Adipose tissue (tissue), 3 donors: ENCODE results near the gene SLC19A3. TPM values are rescaled to one million over a fixed set of nuclear protein-coding genes. Genes with fewer than 3 reads are reported as not detected.

Experiments used
- H3K27ac ChIP-seq: one replicate; pipeline ENCODE4 v1.5.1; 2013; ENCODE audit warnings: low read depth, low read length
- WGBS, 3 donors: extraction: QIAGEN DNeasy Blood & Tissue Kit; methylation state at CpG; one replicate each; pipeline ENCODE4 v1.1.7; 2013; 5-methylcytosine and 5-hydroxymethylcytosine counted together
- polyA plus RNA-seq, 3 donors: library from polyadenylated mRNA; stranded (reverse); fragments of 200-250 nt; gene quantifications; one replicate each; pipeline ENCODE4 v1.2.3, GENCODE V29; 2013
- donor health status: healthy with polysubstance abuse.
- donor health status: Bipolar disorder and iron deficiency.
- donor health status: healthy.

Gene SLC19A3
- polyA plus RNA-seq, 3 donors = 2.1 to 114 (median 76.7) TPM

DNA sequence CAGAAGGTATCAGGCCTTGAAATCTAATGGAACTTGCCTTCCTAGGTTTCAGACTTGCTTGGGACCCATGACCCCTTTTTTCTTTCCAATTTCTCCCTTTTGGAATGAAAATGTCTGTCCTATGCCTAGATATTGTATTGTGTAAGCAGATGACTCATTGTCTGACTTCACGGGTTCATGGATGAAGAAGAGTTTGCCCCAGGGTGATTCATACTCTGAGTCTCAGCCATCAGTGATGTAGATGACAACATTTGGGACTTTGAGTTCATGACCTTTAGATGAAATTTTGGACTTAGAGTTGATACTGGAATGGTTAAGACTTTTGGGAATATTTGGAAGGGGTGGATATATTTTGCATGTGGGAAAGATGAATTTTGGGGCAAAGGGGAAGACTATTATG lies 62.4 kb downstream of the SLC19A3 start:
- 30 to 61% (median 32%) methylated on average over 1 of the region's 1 CpG for WGBS, 3 donors
- H3K27ac ChIP-seq = no peak overlapping the region

GRCh38 chr2:227654426-227654825 lies 63.4 kb downstream of the SLC19A3 start:
- WGBS, 3 donors = 39 to 58% (median 52%) methylated on average over 1 of the region's 1 CpG
- H3K27ac ChIP-seq = no peak overlapping the region

DNA sequence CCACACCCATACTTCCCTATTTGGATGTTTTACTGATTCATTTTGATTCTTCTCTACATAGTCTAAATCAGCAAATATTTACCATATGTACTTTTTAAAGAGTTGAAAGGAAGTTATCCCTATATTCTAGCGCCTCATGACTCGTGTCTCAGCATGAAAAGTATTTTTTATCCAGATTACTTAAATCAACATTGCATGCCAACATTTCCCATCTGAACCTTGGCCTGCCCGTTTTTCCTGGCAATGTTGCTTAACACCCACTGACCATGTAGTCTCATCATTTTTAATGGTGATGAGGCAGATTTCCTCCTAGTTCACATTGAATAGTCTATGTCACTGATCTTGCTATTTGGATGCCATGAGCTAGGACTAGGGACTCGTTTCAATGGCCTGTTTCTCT lies 64.4 kb downstream of the SLC19A3 start:
- 33 to 53% (median 37%) methylated on average over 4 of the region's 4 CpGs for WGBS, 3 donors

DNA sequence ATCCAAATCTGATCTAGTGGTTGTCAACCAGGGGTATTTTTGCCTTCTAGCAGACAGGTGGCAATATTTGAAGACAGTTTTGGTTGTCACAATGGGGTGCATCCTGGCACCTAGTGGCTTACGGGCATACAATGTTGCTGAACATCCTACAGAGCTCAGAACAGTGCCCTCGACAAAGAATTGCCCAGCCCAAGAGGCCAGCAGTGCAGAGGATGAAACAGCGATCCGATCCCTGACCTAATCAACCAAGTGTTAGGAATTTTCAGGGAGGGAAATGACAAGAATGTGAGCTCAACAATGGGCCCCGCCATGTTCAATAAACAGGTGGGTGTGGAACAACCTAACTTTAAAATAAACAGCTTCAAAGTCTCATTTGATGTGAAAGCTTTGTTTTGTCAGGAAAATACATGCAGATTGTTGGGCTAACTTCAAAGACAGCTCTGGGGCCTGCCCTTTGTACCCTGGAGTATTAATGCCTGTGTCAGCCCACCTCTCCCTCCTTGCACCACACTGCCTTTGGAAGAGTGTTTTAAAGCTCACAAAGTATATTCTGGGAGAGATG lies 73.8 kb downstream of the SLC19A3 start:
- WGBS, 3 donors = 57 to 87% (median 83%) methylated on average over 5 of the region's 5 CpGs

More for the DNA sequence above, 64.4 kb downstream of the SLC19A3 start:
- H3K27ac ChIP-seq = no peak overlapping the region

GRCh38 chr2:227642656-227643055 lies 75.2 kb downstream of the SLC19A3 start:
- 13 to 34% (median 17%) methylated on average over 2 of the region's 2 CpGs for WGBS, 3 donors

More for the DNA sequence above, 73.8 kb downstream of the SLC19A3 start:
- H3K27ac ChIP-seq = no peak overlapping the region

GRCh38 chr2:227634201-227634600 lies 83.6 kb downstream of the SLC19A3 start:
- WGBS, 3 donors = 52 to 76% (median 70%) methylated on average over 3 of the region's 3 CpGs

More at GRCh38 chr2:227642656-227643055, 75.2 kb downstream of the SLC19A3 start:
- H3K27ac ChIP-seq = no peak overlapping the region

More at GRCh38 chr2:227634201-227634600, 83.6 kb downstream of the SLC19A3 start:
- no peak overlapping the region for H3K27ac ChIP-seq

Other genes starting within 250 kb of the SLC19A3 start
- gene AGFG1, start 245.9 kb downstream of the SLC19A3 start, polyA plus RNA-seq = 100 to 1,000 TPM in 1 of 3 donors, 10 to 100 TPM in 2; 23.6 to 101 (median 68.2) TPM
- gene SCYGR2, start 119.1 kb downstream of the SLC19A3 start, polyA plus RNA-seq = not detected
- gene SCYGR3, start 103.2 kb downstream of the SLC19A3 start, polyA plus RNA-seq = not detected
- gene SCYGR4, start 100.5 kb downstream of the SLC19A3 start, polyA plus RNA-seq = under 1 TPM in 1 of 3 donors, not detected in 2; 0.22 TPM
- gene SCYGR5, start 51.2 kb downstream of the SLC19A3 start, polyA plus RNA-seq = not detected
- not detected for gene SCYGR6, start 6.7 kb upstream of the SLC19A3 start, polyA plus RNA-seq
- not detected for gene SCYGR7, start 10.3 kb upstream of the SLC19A3 start, polyA plus RNA-seq
- not detected for gene SCYGR8, start 27.9 kb upstream of the SLC19A3 start, polyA plus RNA-seq
- 10 to 100 TPM in 1 of 3 donors, 1 to 10 TPM in 1, under 1 TPM in 1; 0.40 to 70.1 (median 3.4) TPM for gene CCL20, start 95.8 kb upstream of the SLC19A3 start, polyA plus RNA-seq
- gene DAW1, start 153.6 kb upstream of the SLC19A3 start, polyA plus RNA-seq = 1 to 10 TPM in 1 of 3 donors, under 1 TPM in 1, not detected in 1; 0.03 to 1.1 TPM